ENCODE results near the gene MRPL58.
"Not testable (repeated sequence)": the region's sequence is repeated elsewhere in the genome, so short reads cannot be mapped to it uniquely, and the experiment has no call there.

MRPL58 gene

DNA sequence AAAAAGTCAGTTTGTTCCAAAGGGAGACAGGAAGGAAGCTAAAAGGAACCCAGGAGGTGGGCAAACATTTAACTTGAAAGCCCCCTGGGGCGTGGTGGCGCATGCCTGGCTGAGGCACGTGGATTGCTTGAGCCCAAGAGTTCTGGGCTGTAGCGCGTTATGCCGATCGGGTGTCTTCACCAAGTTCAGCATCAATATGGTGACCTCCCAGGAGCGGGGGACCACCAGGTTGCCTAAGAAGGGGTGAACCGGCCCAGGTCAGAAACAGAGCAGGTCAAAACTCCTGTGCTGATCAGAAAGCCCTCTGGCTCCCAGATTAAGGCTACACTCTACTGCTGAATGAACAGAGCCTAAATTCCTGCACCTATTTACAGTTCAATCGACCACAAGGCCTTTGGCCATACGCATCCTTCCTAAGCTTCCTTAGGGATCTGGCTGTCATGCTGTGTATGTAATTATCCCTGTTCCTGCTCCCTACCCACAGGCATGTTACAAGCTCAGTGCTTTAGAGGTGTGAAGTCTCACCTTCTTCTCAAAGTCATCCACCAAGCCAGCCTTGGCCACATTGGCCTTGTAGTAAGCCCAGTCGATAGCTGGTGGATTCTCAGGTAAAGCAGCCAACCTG is 29.3 kb downstream of the MRPL58 start:
- H3K4me1 Mint-ChIP-seq, result peaks cover 31% of the 10 kb centered on the region
- H3K36me3 Mint-ChIP-seq (ENCODE audit: low read depth), result peaks cover 11% of the 10 kb centered on the region
- DNase-seq (no peak), ATAC-seq (no peak)
- no peaks in the 10 kb centered on the region for H3K9me3 Mint-ChIP-seq
- no peaks in the 10 kb centered on the region for H3K27me3 Mint-ChIP-seq
- H3K27ac Mint-ChIP-seq, result no peak overlapping the region
- H3K4me3 Mint-ChIP-seq, result no peak overlapping the region

DNA sequence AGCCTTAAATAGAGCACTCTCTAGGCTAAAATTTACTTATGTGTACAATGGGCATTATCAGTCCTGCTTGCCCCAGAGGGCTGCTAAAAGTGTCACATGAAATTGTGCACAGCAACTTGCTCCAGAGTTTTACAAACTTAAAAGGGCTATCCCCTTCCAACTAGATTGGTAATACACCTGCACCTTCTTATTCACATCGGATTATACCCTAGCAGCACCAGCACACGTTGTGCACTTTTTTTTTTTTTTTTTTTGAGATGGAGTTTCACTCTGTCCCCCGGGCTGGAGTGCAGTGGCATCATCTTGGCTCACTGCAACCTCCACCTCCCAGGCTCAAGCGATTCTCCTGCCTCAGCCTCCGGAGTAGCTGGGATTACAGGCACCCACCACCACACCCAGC is 31.3 kb downstream of the MRPL58 start:
- not testable (repeated sequence) for H3K4me3 Mint-ChIP-seq, ATAC-seq, H3K9me3 Mint-ChIP-seq, H3K27me3 Mint-ChIP-seq, DNase-seq, H3K27ac Mint-ChIP-seq
- peaks cover 10% of the 10 kb centered on the region for H3K36me3 Mint-ChIP-seq (ENCODE audit: low read depth)
- peaks cover 35% of the 10 kb centered on the region for H3K4me1 Mint-ChIP-seq

DNA sequence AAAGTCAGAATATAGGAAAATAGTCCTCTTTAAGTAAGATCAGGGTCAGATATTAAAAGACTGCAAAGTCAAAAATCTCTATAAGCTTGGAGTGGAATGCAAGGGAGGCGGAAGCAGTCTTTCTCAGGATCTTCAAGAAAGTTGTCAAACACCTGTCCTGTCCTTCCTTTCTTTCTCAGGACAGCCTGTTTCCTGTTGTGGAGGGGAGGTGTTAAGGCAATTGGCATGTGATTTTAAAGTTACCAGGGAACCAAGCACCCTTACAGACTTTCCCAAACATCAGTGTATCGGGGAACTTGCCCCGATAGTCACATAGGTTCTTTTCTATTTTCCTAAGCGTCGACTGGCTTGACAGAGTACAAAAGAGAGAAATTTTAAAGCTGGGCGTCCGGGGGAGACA is 32.2 kb downstream of the MRPL58 start:
- Mint-ChIP-seq H3K36me3 (ENCODE audit: low read depth) (peaks cover 7% of the 10 kb centered on the region), H3K27ac (no peak overlapping the region), H3K4me1 (peaks cover 39% of the 10 kb centered on the region), H3K9me3 (no peaks in the 10 kb centered on the region), H3K27me3 (no peaks in the 10 kb centered on the region), H3K4me3 (peak overlapping the region; percentile 38)
- ATAC-seq, result no peak
- no peak for DNase-seq

DNA sequence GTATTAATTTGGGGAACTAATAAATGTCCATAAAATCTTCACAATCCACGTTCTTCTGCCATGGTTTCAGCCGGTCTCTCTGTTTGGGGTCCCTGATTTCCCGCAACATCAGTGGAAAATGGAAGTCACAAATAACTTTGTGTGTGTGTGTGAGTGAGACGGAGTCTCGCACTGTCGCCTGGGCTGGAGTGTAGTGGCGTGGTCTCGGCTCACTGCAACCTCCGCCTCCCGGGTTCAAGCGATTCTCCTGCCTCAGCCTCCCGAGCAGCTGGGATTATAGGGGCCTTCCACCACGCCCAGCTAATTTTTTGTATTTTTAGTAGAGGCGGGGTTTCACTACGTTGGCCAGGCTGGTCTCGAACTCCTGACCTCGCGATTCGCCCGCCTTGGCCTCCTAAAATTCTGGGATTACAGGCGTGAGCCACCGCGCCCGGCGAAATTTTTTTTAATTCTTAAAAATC is 33.5 kb downstream of the MRPL58 start:
- not testable (repeated sequence) for H3K9me3 Mint-ChIP-seq; H3K36me3 Mint-ChIP-seq (ENCODE audit: low read depth); DNase-seq; H3K27me3 Mint-ChIP-seq; ATAC-seq
- peak overlapping the region; percentile 94 for H3K4me3 Mint-ChIP-seq
- H3K4me1 Mint-ChIP-seq, result peaks cover 40% of the 10 kb centered on the region
- H3K27ac Mint-ChIP-seq, result peak overlapping the region; percentile 92

DNA sequence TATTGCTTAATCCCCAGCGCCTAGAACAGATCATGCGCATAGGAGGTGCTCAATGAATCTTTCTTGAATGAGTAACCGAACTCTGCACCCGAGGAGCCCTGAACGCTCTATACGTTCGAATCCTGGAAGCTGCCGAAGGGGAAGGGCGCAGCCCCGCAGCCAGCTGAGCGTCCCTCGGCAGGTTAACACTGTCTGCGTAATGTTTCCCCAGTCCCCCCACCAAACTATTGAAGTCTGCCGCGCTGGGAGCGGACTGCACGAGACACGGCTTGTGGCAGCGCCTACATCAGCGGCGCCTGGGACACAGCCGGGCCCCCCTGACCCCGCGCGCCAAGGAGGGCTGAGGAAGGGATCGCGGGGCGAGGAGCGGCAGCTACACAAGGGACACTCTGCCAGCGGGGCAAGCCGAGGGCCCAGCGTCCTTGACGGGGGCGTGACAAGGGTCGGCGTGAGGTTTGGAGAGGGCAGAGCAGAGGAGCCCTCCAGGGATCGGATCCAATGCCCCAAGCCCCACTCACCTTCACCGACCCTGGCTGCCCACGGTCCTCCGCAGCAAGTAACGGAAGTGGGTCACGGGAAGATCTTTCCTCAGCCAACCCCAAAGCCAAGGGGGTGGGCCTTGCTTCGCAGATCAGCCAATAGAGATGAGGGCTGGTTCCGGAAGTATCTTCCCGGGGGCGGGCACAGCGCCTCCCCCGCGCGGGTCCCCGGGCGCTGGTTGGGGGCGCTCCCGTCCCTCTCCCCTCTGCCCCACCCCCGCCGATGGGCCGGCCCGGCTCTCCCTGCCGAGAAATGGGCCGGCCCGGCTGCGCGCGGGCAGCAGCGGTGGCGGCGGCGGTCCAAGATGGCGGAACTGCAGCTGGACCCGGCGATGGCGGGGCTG is 34.2 kb downstream of the MRPL58 start, which contains the start of the genes ATP5PD and KCTD2:
Gene ATP5PD (minus strand): TSS at position 563 of the 883 bp plus-strand sequence. CDS start 4,319 bp downstream, outside the sequence.
Gene KCTD2 (plus strand): TSS at position 819 of the 883 bp plus-strand sequence. CDS start 26 bp downstream, at position 845.
- DNase-seq, result peak; percentile 94
- H3K27ac Mint-ChIP-seq, result peak within 1 kb of the TSS; percentile 92
- H3K4me3 Mint-ChIP-seq, result peak within 1 kb of the TSS; percentile 94
- ATAC-seq, result peak; percentile 97
- H3K36me3 Mint-ChIP-seq (ENCODE audit: low read depth), result peaks cover 6% of the 10 kb centered on the region
- no peaks in the 10 kb centered on the region for H3K27me3 Mint-ChIP-seq
- H3K9me3 Mint-ChIP-seq, result no peaks in the 10 kb centered on the region
- H3K4me1 Mint-ChIP-seq, result peaks cover 40% of the 10 kb centered on the region

DNA sequence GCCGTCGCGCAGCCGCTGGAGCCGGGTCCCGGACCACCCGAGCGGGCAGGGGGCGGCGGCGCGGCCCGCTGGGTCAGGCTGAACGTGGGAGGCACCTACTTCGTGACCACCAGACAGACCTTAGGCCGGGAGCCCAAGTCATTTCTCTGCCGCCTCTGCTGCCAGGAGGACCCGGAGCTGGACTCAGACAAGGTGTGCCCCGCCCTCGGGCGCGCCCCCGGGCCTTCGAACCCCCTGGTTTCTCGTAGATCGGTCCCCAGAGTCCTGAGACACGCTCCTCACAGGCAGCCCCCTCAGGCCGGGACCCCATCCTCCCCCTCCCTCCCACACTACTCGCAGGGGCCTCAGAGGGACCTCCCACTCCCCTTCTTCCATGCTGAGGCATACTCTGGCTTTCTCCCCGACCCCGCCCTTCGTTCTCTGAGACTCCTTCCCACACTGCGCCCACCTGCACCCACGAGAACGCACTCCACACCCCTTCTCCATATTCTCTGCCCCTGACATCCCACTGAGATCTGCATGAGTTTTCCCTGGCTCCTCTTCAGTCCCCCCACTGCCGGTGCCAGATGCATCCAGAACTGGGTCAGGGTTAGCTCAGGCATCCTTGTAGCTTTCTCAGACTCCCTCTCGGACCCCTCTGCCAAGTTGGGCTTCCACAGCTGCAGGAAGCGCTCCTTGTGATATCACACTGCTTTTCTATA is 35.1 kb downstream of the MRPL58 start:
- DNase-seq, result peak; percentile 49
- H3K9me3 Mint-ChIP-seq, result no peaks in the 10 kb centered on the region
- peaks cover 9% of the 10 kb centered on the region for H3K36me3 Mint-ChIP-seq (ENCODE audit: low read depth)
- no peaks in the 10 kb centered on the region for H3K27me3 Mint-ChIP-seq
- H3K4me3 Mint-ChIP-seq, result peak overlapping the region; percentile 89
- ATAC-seq, result no peak
- peaks cover 40% of the 10 kb centered on the region for H3K4me1 Mint-ChIP-seq
- peak overlapping the region; percentile 84 for H3K27ac Mint-ChIP-seq

DNA sequence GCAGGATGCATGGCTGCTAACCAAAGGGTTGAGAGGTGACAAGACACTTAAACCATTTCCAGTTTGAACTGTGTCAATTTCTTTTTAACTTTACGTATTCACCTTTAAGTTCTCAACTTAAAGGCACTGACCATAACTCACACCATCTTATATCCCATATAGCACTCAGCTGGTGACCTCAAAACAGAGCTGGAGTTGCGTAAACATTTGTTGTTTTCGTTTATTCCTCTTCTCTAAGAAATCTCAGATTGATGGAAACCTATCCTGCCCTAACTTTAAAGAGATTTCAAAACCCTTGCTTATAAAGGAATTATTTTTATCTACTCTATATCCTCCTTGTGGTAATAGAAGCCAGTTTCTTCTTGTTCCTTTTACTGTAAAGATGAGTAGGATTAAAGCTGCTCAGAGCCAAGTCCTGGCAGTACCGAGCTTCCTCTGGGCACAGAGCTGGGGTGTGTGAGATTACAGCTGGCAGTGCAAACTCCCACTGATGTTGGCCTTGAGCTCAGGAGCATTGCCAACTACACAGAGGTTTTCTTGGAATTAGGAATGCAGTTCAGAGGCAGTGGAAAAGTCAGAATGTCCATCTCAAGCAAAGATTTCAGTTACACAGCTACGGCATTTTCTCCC is 35.9 kb downstream of the MRPL58 start:
- Mint-ChIP-seq H3K4me1 (peaks cover 40% of the 10 kb centered on the region), H3K9me3 (no peaks in the 10 kb centered on the region), H3K27me3 (no peaks in the 10 kb centered on the region), H3K36me3 (ENCODE audit: low read depth) (peaks cover 13% of the 10 kb centered on the region), H3K27ac (peak overlapping the region; percentile 33), H3K4me3 (peak overlapping the region; percentile 89)
- DNase-seq, result no peak
- no peak for ATAC-seq

DNA sequence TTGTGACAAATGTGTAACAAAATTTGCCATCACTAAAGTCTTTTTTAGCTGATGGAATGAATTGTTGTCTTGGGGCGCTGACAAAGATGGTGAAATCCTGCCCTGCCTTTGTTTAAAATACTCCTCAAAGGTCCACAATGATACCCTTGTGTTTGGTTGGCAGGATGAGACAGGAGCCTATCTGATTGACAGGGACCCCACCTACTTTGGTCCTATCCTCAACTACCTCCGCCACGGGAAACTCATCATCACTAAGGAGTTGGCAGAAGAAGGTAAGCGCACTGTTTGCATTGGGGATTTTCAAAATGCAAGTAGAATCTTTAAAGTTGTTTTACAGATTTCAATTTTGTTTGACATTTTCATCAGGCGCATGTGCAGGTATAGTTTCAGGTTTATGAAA is 36.6 kb downstream of the MRPL58 start:
- Mint-ChIP-seq H3K27me3 (no peaks in the 10 kb centered on the region), H3K27ac (peak overlapping the region; percentile 33)

DNA sequence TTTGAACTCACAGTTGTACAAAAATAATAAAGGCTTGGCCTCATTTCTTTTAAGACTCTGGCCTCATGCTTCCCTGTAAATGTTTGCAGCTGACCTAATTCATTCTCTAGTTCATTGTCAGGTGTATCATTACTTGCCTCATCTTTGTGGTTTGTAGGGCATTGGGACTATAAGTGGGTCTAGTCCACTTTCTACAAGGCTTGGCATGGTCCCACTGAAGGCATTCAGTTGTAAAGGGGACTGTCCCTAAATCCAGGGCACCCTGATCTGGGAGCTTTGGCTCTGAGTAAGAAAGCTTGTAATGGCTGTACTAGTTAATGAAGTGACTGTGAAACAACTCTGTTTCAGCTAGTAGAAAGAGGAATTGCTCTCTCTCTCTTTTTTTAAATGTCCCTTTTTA is 37.2 kb downstream of the MRPL58 start:
- Mint-ChIP-seq H3K4me1 (peaks cover 40% of the 10 kb centered on the region), H3K27me3 (no peaks in the 10 kb centered on the region), H3K27ac (no peak overlapping the region), H3K36me3 (ENCODE audit: low read depth) (peaks cover 21% of the 10 kb centered on the region), H3K9me3 (no peaks in the 10 kb centered on the region), H3K4me3 (no peak overlapping the region)
- ATAC-seq (no peak), DNase-seq (no peak)

More for the DNA sequence above, 36.6 kb downstream of the MRPL58 start:
- ATAC-seq, result no peak
- DNase-seq, result no peak
- Mint-ChIP-seq H3K4me1 (peaks cover 40% of the 10 kb centered on the region), H3K36me3 (ENCODE audit: low read depth) (peaks cover 17% of the 10 kb centered on the region), H3K4me3 (peak overlapping the region; percentile 89), H3K9me3 (no peaks in the 10 kb centered on the region)

DNA sequence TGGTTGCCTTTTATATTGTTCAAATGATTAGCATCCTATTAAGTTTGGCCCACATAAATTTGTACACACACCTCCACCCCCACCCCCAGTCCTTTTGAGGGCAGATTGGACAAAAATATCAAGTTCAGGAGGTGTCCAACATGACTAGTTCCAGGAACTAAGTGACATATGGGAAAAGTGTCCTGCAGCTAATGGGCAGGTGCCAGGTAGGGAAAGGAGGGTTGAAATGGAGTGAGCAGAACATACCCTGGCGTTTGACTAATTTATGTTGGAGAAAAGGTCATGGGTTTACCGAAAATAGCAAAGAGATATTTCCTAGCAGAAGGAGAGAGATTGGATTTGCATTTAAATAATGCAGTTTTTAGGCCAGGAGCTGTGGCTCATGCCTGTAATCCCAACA is 39.5 kb downstream of the MRPL58 start:
- H3K27me3 Mint-ChIP-seq, result no peaks in the 10 kb centered on the region
- peaks cover 24% of the 10 kb centered on the region for H3K4me1 Mint-ChIP-seq
- no peaks in the 10 kb centered on the region for H3K9me3 Mint-ChIP-seq
- H3K27ac Mint-ChIP-seq, result no peak overlapping the region
- H3K36me3 Mint-ChIP-seq (ENCODE audit: low read depth), result peaks cover 29% of the 10 kb centered on the region
- no peak overlapping the region for H3K4me3 Mint-ChIP-seq
- DNase-seq (no peak), ATAC-seq (no peak)

DNA sequence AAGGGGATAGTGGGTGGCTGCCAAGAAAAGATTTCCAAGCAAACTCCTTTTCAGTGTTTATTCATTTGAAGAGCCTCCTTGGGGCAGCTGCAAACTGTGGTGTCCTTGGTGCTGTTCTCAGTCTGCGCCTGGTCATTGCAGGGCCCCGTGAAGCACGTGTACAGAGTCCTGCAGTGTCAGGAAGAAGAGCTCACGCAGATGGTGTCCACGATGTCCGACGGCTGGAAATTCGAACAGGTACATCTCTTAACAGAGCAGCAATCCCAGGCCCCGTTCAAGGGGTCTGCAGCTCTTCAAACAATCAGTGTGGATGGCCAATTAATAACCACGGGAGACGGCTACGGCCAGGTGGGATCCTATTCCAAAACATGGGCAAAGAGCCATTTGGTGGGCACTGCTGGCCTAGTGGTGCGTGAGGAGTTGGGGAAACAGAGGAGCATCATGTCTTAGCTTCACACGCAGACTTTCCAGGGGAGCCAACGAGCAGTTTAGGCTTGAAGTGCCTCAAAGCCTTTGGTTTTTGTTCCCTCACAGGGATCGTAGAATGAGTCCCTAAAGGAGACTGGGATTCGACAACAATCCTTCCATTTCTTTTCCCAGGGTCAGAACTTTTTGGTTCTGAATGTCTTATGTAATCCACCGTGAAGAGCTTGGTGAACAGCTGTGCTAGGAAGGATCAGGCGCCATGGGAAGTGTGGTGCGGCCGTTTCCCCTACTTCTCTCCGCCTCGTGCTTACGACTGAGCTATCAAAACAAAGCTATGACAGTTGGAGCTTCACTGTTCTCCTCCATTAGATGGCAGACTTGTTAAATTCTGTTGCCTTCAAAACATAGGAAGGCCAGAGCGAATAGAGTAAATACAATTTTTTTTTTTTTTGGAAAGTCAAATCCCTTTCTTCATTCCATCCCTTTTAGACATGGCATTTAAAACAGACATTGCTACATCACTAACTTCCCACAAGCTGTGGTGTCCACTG is 47.2 kb downstream of the MRPL58 start:
- H3K9me3 Mint-ChIP-seq, result no peaks in the 10 kb centered on the region
- no peak overlapping the region for H3K4me3 Mint-ChIP-seq
- peaks cover 26% of the 10 kb centered on the region for H3K36me3 Mint-ChIP-seq (ENCODE audit: low read depth)
- H3K27me3 Mint-ChIP-seq, result no peaks in the 10 kb centered on the region
- DNase-seq (no peak), ATAC-seq (no peak)
- H3K4me1 Mint-ChIP-seq, result peaks cover 2% of the 10 kb centered on the region
- H3K27ac Mint-ChIP-seq, result no peak overlapping the region

DNA sequence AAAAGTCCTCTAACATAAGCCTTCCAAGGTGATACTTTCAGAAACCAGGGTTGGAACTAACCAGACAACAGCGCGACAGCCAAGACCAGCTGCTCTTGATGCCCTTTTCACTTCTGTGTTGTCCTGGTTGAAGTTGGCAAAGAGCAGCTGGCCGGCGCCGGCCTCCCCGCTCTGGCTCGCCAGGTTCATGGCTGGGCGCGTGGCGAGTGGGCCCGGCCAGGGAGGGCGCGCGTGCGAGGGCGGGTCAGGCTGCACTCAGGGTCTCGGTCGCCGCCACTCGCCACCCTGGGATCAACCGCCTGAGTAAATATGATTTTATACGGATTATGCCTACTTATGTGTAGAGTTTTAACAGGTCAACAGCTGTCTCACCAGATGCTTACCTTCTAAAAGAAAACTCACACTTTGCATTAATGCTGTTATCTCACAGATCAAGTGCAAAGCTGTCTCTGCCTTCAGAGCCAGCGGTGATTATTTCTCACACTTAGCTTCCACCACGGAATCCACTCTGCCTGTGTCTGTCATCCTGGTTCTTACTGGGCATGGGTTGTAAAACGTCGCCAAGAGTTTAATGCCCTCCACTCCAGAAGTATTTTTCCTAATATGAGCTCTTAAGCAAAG is 48.1 kb downstream of the MRPL58 start:
- peaks cover 26% of the 10 kb centered on the region for H3K36me3 Mint-ChIP-seq (ENCODE audit: low read depth)
- H3K4me3 Mint-ChIP-seq, result no peak overlapping the region
- ATAC-seq, result no peak
- DNase-seq, result no peak
- H3K9me3 Mint-ChIP-seq, result no peaks in the 10 kb centered on the region
- H3K27me3 Mint-ChIP-seq, result no peaks in the 10 kb centered on the region
- no peak overlapping the region for H3K27ac Mint-ChIP-seq
- peaks cover 10% of the 10 kb centered on the region for H3K4me1 Mint-ChIP-seq

DNA sequence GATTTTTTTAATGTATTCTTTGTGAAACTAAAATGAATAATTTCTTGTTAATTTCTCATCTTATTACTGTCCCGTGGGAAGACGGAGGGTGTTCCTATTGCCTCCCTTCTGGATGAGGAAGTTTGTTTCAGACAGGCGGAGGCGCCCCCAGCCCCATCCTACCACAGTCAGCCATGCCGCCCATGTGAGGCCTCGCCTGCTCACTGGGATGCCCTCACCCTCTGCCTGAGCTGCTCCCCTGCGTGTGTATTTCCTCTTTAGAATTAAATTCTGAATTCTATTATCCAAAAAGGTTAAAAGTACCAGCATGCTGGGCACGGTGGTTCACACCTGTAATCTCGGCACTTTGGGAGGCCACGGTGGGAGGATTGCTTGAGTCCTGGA is 48.6 kb downstream of the MRPL58 start:
- peaks cover 24% of the 10 kb centered on the region for H3K36me3 Mint-ChIP-seq (ENCODE audit: low read depth)
- no peak overlapping the region for H3K4me3 Mint-ChIP-seq
- H3K4me1 Mint-ChIP-seq, result peaks cover 15% of the 10 kb centered on the region
- no peaks in the 10 kb centered on the region for H3K27me3 Mint-ChIP-seq
- DNase-seq, result no peak
- no peak overlapping the region for H3K27ac Mint-ChIP-seq
- no peaks in the 10 kb centered on the region for H3K9me3 Mint-ChIP-seq
- no peak for ATAC-seq
